ENCODE data around the gene CHCHD6.

DNA sequence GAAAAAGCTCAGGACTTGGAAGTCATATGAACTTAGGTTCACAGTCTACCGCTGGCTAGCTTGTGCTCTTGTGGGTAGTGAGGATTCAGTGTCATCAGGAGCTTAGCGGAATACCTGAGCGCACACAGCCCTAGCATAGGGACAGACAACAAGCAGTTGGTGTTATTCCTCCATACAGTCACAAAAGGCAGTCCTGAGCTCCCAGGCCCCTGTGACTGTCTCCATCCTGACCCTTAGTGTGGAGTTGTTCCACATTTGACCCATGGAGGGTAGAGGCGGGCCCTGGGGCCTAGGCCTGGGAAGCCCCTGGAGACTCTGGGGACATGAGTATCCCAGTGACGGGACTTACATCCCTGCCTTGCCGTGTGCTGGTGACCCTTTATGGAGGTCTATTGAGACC is 147.3 kb downstream of the CHCHD6 start:
- no peak for TF ChIP-seq CTCF (IDR thresholded peaks at IDR 0.05)
- no peak for TF ChIP-seq POLR2A (IDR thresholded peaks at IDR 0.05)
